ENCODE results near the gene ZDHHC1. TPM values are rescaled to one million over a fixed set of nuclear protein-coding genes. Genes with fewer than 3 reads are reported as not detected.

The ZDHHC1 gene
- polyA plus RNA-seq, 1 of the 3 experiments (the other 2 are of a cell fraction) = 15.8 TPM

DNA sequence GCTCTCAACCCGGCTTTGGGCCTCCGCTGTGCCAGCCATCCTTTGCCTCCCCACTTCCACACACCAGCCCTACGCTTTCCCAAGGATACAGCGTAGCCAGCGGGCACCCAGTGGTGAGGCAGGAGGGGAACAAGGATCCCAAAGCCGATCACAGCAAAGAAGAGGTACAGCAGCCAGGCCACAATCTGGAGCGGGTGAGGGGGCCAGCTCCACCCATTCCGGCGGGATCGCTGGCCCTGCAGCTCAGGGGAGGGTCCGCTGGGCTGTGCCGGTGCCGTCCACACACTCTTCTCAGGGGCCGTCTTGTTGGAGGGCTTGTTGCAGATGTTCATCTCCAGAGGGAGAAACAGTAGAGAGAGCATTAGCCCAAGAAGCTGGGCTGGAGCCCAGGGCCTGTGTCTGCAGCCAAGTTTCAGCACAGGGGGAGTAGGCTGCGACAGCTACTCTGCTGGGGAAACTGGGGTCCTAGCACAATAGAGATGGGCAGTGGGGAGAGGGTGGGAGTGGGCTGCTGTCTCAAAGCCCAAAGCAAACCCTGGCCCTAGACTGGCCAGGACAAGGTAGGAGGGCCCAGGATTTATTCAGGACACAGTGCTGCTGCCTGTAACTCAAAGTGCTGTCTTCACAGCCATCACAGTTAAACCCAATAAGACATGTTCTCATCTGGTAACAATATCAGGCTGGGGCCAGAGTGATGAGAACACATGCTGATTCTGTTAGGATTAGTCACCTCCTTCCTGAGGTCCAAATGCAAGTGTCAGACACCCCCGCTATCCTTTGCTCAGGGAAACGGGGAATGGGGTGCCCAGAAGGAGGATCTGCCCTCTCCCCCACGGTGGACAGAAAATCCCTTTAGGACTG is 9.9 kb downstream of the ZDHHC1 start:
- ChIA-PET CTCF (interaction anchor here (0.8 to 2.8 kb wide), 6 partner anchors 8 to 59 kb away, joined by 3 to 15 read pairs (median 4); partner anchors contain the start of genes TPPP3 and ZDHHC1), POLR2A (interaction anchor here (1.5 kb wide), 1 partner anchor 10 kb away, joined by 6 read pairs; no protein-coding TSS in a partner anchor)
- peaks cover 25% of the 10 kb centered on the region for H3K79me2 ChIP-seq (ENCODE audit: insufficient read depth)
- H3K9me3 ChIP-seq = no peaks in the 10 kb centered on the region
- 67% methylated on average over 18 of the region's 18 CpGs for WGBS (ENCODE audit: low lambda C conversion rate)
- peaks cover 21% of the 10 kb centered on the region for H3F3A ChIP-seq (replicated peaks; ENCODE audit: insufficient read depth)
- peak overlapping the region; percentile 78 to 98 for H3K27ac ChIP-seq (ENCODE audit: low read depth in 2 of 2, low read length in 1 of 2)
- peak overlapping the region; percentile 66 for H3K9ac ChIP-seq
- DNase-seq = peak; percentile 54
- H3K36me3 ChIP-seq (replicated peaks in 1 of 2; ENCODE audit: control insufficient read depth in 1 of 2, insufficient read depth in 2 of 2, low read length in 1 of 2) = peaks cover 0 to 6% of the 10 kb centered on the region in 2 experiments
- H2AFZ ChIP-seq (ENCODE audit: low read depth) = peak overlapping the region; percentile 61; the same call in 1 of the 2 replicates
- H3K9me2 ChIP-seq = no peaks in the 10 kb centered on the region
- no peaks in the 10 kb centered on the region for H3K27me3 ChIP-seq (ENCODE audit: insufficient read depth)
- H3K4me1 ChIP-seq (ENCODE audit: control insufficient read depth in 1 of 2, insufficient read depth in 2 of 2, low read depth in 1 of 2, low read length in 1 of 2) = peaks cover 21 to 30% of the 10 kb centered on the region in 2 experiments; a peak in 3 of 4 replicates
- peak overlapping the region; percentile 66 for H3K4me2 ChIP-seq
- H4K20me1 ChIP-seq (ENCODE audit: insufficient read depth) = no peaks in the 10 kb centered on the region
- no peak overlapping the region for H3K4me3 ChIP-seq (ENCODE audit: low read depth in 2 of 2, low read length in 1 of 2)
- no peak for TF ChIP-seq MEF2A (IDR thresholded peaks at IDR 0.05; ENCODE audit: borderline replicate concordance, low read depth)
- TF ChIP-seq SIN3A (IDR thresholded peaks at IDR 0.05; ENCODE audit: borderline replicate concordance, low read depth, low read length) = no peak
- no peak for TF ChIP-seq USF2 (IDR thresholded peaks at IDR 0.05; ENCODE audit: borderline replicate concordance, low read depth, low read length)
- TF ChIP-seq NRF1 (IDR thresholded peaks at IDR 0.05; ENCODE audit: low read depth, low read length) = no peak
- no peak for TF ChIP-seq MXI1 (IDR thresholded peaks at IDR 0.05; ENCODE audit: low read depth, low read length)
- peak; percentile 70 for TF ChIP-seq JUND (IDR thresholded peaks at IDR 0.05)
- TF ChIP-seq CTCF (IDR thresholded peaks at IDR 0.05) = no peak
- TF ChIP-seq, protein P1, sequence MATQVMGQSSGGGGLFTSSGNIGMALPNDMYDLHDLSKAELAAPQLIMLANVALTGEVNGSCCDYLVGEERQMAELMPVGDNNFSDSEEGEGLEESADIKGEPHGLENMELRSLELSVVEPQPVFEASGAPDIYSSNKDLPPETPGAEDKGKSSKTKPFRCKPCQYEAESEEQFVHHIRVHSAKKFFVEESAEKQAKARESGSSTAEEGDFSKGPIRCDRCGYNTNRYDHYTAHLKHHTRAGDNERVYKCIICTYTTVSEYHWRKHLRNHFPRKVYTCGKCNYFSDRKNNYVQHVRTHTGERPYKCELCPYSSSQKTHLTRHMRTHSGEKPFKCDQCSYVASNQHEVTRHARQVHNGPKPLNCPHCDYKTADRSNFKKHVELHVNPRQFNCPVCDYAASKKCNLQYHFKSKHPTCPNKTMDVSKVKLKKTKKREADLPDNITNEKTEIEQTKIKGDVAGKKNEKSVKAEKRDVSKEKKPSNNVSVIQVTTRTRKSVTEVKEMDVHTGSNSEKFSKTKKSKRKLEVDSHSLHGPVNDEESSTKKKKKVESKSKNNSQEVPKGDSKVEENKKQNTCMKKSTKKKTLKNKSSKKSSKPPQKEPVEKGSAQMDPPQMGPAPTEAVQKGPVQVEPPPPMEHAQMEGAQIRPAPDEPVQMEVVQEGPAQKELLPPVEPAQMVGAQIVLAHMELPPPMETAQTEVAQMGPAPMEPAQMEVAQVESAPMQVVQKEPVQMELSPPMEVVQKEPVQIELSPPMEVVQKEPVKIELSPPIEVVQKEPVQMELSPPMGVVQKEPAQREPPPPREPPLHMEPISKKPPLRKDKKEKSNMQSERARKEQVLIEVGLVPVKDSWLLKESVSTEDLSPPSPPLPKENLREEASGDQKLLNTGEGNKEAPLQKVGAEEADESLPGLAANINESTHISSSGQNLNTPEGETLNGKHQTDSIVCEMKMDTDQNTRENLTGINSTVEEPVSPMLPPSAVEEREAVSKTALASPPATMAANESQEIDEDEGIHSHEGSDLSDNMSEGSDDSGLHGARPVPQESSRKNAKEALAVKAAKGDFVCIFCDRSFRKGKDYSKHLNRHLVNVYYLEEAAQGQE (IDR thresholded peaks at IDR 0.05; ENCODE audit: low read depth, low read length) = no peak
- no peak for TF ChIP-seq FOXM1 (IDR thresholded peaks at IDR 0.05; ENCODE audit: low read depth)
- TF ChIP-seq TCF12 (IDR thresholded peaks at IDR 0.05) = peak; percentile 95
- TF ChIP-seq FOSL2 (IDR thresholded peaks at IDR 0.05; ENCODE audit: borderline replicate concordance, low read depth) = peak; percentile 78; the same call in 1 of the 2 replicates
- no peak for TF ChIP-seq CHD2 (IDR thresholded peaks at IDR 0.05; ENCODE audit: low read length, partially characterized antibody)
- peak; percentile 89 for TF ChIP-seq PBX3 (IDR thresholded peaks at IDR 0.05)
- TF ChIP-seq FOXJ3 (CRISPR knock-in tag; IDR thresholded peaks at IDR 0.05) = no peak
- TF ChIP-seq SMC3 (IDR thresholded peaks at IDR 0.05; ENCODE audit: low read depth, low read length) = no peak
- TF ChIP-seq ZBTB33 (IDR thresholded peaks at IDR 0.05; ENCODE audit: borderline replicate concordance, low read depth) = no peak
- TF ChIP-seq RAD21 (IDR thresholded peaks at IDR 0.05; ENCODE audit: low read length) = no peak
- peak; percentile 74; the same call in 1 of the 2 replicates for TF ChIP-seq POLR2AphosphoS5 (IDR thresholded peaks at IDR 0.05; ENCODE audit: low read depth, low read length)
- no peak for TF ChIP-seq RFX5 (IDR thresholded peaks at IDR 0.05; ENCODE audit: low read length)
- TF ChIP-seq TAF1 (IDR thresholded peaks at IDR 0.05; ENCODE audit: borderline replicate concordance, low read depth, low read length) = 0 out of 2 replicates have a peak, but pooled peaks have one; percentile 19
- TF ChIP-seq GABPA (IDR thresholded peaks at IDR 0.05; ENCODE audit: low read depth) = no peak
- no peak for TF ChIP-seq TEAD4 (IDR thresholded peaks at IDR 0.05; ENCODE audit: borderline replicate concordance, insufficient read depth)
